ENCODE results near the gene OR2S2. TPM values are rescaled to one million over a fixed set of nuclear protein-coding genes. Genes with fewer than 3 reads are reported as not detected.

OR2S2 gene
- total and polyA plus RNA-seq, 2 of the 4 experiments (the other 2 are of a cell fraction) = 0.46 to 0.90 TPM

DNA sequence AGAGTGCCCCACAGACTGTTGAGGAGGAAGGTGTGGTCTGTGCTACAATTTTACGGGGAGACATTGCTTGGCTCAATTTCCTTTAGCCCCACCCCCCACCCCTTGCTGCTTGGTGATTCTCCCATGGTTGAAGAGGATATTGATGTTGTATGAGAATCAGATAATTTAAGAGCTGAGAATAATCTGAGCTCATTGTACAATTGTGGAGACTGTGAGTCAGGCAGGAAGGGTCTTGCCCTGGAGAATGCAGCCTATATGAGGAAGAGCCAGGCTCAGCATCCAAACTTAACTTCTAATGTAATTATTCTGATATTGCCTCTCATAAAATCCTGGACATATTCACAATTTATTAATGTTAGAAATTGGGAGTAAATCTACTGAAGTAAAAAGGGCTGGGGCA, 26.1 kb upstream of the OR2S2 start:
- Histone ChIP-seq H3K79me1 (ENCODE audit: low read depth in 1 of 2, low read length in 2 of 2) (no peaks in the 10 kb centered on the region), H4K91ac (ENCODE audit: insufficient read depth, low read depth, low read length) (no peak overlapping the region), H2BK15ac (ENCODE audit: low read depth, low read length) (no peak overlapping the region), H3K27ac (ENCODE audit: insufficient read depth, low read length) (no peak overlapping the region), H3K9me3 (ENCODE audit: control insufficient read depth, insufficient read depth, low read length) (no peaks in the 10 kb centered on the region), H2AK5ac (ENCODE audit: low read depth, low read length) (no peak overlapping the region), H3K18ac (ENCODE audit: low read depth, low read length) (no peak overlapping the region), H3K9me1 (ENCODE audit: insufficient read depth, low read length) (no peaks in the 10 kb centered on the region), H2AFZ (replicated peaks; ENCODE audit: low read length, poor library complexity) (no peak overlapping the region), H2AK9ac (replicated peaks; ENCODE audit: low read depth, low read length, poor library complexity) (no peak overlapping the region), H4K20me1 (ENCODE audit: insufficient read depth, low read length) (no peaks in the 10 kb centered on the region), H4K8ac (ENCODE audit: low read depth in 2 of 2, low read length in 2 of 2) (no peak overlapping the region), H3K27me3 (ENCODE audit: control insufficient read depth, insufficient read depth, low read length) (peaks cover 10% of the 10 kb centered on the region), H3K9ac (ENCODE audit: low read depth, low read length) (no peak overlapping the region), H3K56ac (ENCODE audit: extremely low read depth, insufficient read depth, low read length) (no peak overlapping the region), H3K14ac (replicated peaks; ENCODE audit: low read depth, low read length) (no peak overlapping the region), H3K36me3 (ENCODE audit: control insufficient read depth, insufficient read depth, low read length) (no peaks in the 10 kb centered on the region), H2BK120ac (ENCODE audit: low read depth, low read length) (no peak overlapping the region), H3K23ac (ENCODE audit: low read depth, low read length) (no peak overlapping the region), H3K4ac (ENCODE audit: low read depth, low read length) (no peak overlapping the region), H2BK20ac (ENCODE audit: low read depth, low read length) (no peak overlapping the region), H4K5ac (ENCODE audit: low read depth, low read length) (no peak overlapping the region), H3K4me3 (ENCODE audit: insufficient read depth, low read depth, low read length) (no peak overlapping the region), H2BK5ac (ENCODE audit: low read depth, low read length, poor library complexity, severe bottlenecking) (no peak overlapping the region), H3K4me2 (ENCODE audit: low read depth, low read length) (no peak overlapping the region), H3K4me1 (ENCODE audit: control insufficient read depth, insufficient read depth, low read length) (no peaks in the 10 kb centered on the region)
- ATAC-seq (ENCODE audit: low read depth) = no peak
- intact Hi-C loops (cut with micrococcal nuclease) = no loop called here
- no CpG with 5 or more reads among the region's 1 CpG for WGBS, 2 experiments (ENCODE audit: extremely low coverage in 2 of 2, insufficient read length in 1 of 2)
- TF ChIP-seq MAZ (IDR thresholded peaks at IDR 0.05; ENCODE audit: borderline replicate concordance, low read depth, low read length) = no peak
- TF ChIP-seq CHD1 (IDR thresholded peaks at IDR 0.05; ENCODE audit: low read depth, low read length) = no peak
- TF ChIP-seq MXI1 (IDR thresholded peaks at IDR 0.05; ENCODE audit: borderline replicate concordance, low read depth, low read length) = no peak
- in situ Hi-C loops (cut with MboI; ENCODE audit: low sequenced_read_pairs) = no loop called here
- DNase-seq = no peak
- POLR2A ChIA-PET (ENCODE audit: unreplicated experiment) = no interaction called here
- no TSS peak for BruUV-seq (replicated peaks)
- dilution Hi-C loops (cut with HindIII; ENCODE audit: low sequenced_read_pairs, unreplicated experiment) = no loop called here
- CTCF ChIA-PET = interaction anchor here (0.6 kb wide), 1 partner anchor 8 kb away, joined by 4 read pairs; no protein-coding TSS in a partner anchor

Data from IMR-90 (cell line).